ENCODE data around the gene BRD4.

The BRD4 gene

DNA sequence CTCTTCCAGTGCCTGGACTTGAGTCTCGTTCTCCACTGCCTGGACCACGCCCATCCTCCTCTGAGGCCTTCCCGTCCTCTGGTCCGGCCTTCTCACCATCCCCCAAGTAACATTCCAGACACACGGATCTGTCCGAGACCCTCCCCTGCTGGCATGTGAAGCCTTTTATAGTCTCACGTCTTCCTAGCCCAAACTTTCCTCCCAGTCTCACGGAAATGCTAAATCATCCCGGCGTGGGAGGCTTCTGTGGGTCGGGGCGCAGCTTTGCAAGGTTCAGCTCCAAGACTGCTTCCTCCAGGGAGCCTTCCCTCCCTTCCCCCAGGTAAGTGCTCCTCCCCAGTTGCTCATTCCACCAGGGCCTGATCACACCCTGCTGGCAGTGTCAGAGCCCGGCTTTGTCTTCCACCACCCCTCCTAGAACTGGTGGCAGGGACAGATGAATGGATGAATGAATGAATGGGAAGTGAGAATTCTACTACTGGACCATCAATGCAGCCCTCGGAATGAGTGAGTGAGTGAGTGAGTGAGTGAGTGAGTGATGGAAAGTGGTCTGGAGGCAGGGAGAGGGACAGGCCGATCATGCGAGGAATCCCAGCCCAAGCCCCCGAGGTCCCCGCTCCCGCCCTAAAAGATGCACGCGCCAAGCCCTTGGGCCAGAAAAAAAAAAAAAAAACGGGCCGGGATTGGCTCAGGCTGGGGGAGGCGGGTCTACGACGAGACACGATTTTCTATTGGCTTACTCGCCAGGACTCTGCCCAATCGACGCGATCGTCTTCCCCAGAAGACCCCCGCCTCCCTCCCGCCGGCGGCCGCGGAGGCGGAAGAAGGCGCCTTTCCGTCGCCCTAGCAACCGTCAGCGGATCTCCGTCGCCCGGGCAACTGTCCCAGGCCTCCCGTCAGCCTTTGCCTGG is 109.3 kb downstream of the BRD4 start:
- peak; percentile 98 for DNase-seq

DNA sequence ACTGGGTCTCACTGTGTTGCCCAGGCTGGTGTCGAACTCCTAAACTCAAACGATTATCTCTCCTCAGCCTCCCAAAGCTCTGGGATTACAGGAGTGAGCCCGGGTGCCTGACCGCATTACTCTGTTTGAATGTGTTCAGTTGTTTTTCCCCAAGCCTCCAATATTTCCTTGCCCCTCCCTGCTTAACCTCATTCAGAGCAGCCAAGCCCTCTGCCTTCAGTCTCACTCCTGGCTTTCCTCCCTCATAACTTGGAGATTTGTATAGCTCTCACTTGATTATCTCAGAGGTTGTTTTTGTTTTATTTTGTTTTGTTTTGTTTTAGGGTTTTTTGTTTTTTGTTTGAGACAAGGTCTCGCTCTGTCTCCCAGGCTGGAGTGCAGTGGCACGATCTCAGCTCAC is 111.5 kb downstream of the BRD4 start:
- no peak for DNase-seq

DNA sequence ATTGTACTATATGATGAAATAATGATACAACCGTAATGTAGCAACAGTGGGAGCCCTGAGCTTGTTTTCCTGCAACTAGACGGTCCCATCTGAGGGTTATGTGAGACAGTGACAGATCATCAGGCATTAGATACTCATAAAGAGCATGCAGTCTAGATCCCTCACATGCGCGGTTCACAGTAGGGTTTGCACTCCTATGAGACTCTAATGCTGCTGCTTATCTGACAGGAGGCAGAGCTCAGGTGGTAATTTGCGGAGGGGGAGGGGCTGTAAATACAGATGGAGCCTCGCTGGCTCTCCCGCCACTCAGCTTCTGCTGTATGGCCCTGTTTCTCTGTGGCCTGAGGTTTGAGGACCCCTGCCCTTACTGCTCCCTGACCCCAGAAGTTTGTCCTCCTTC is 113.8 kb downstream of the BRD4 start:
- no peak for DNase-seq

DNA sequence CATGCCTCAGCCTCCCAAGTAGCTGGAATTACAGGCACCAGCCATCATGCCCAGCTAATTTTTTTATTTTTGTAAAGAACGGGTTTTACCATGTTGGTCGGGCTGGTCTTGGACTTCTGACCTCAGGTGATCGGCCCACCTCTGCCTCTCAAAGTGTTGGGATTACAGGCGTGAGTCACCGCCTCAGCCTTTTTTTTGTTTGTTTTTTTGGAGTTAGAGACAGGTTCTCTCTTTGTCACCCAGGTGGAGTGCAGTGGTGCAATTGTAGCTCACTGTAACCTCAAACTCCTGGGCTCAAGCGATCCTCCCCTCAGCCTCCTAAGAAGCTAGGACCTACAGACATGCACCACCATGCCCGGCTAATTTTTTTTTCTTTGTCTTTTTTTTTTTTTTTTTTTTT is 116.0 kb downstream of the BRD4 start:
- DNase-seq = no peak

DNA sequence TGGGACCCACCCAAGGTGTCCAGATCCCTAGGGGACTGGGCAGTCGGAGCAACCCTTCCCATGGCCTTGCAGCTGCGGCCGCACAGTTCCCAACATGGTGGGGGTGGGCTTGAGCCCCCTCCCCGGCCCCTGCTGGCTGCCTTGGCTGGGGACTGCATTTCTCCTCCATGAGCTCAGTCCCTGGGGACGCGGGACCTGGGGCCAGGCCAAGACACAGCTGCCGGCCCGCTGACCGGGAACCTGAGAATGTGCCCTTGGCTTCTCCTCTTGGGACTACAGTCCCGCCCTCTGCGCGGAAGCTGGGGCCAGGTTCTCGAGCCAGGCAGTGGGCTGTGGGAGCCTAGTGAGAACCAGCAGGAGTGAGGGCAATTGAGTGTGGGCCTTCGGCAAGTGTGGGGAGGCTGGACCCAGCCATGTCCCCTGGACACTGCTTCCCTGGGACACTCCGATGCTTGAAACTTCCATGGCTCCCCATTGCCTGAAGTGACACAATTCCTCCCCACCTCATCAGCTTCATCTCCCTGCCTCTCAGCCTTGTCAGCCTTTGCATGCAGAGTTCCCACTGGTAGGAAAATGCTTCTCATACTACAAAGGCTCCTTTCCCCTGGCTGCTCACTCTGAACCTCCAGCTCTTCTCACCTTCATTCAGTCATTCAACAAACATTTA is 118.5 kb downstream of the BRD4 start:
- DNase-seq = peak; percentile 79

DNA sequence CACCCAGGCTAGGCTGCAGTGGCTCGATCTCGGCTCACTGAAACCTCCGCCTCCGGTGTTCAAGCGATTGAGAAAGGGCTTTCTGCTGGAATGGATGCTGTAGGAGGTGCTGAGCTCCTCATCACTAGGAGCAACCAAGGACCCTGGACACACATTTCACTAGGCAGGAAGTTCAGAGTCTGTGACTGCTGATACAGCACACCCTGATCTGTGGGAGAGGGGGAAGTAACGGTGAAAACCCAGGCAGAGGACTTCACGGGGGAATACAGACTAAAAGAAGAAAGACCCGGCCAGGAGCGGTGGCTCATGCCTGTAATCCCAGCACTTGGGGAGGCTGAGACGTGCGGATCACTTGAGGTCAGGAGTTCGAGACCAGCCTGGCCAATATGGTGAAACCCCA is 119.6 kb downstream of the BRD4 start:
- no peak for DNase-seq

DNA sequence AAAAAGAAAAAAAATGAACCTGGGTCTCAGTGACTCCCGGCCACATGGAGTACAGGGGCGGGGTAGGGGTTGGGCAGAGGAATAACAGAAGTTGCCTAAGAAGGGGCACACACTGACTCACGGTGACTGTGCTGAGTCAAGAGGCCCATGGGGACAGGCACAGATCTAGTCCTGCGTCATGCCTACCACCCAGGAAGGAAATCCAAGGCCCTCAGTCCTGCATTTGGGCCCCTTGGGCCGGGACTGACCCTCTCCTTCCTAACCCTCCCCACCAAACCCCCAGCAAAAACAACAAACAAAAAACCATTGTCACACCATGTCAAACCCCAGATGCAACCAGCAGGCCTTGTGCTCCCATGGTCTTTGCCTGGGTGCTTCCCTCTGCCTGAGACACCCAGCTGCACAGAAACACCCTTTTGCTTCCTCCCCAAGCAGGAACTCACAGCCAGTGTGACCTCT is 122.0 kb downstream of the BRD4 start:
- DNase-seq = no peak

DNA sequence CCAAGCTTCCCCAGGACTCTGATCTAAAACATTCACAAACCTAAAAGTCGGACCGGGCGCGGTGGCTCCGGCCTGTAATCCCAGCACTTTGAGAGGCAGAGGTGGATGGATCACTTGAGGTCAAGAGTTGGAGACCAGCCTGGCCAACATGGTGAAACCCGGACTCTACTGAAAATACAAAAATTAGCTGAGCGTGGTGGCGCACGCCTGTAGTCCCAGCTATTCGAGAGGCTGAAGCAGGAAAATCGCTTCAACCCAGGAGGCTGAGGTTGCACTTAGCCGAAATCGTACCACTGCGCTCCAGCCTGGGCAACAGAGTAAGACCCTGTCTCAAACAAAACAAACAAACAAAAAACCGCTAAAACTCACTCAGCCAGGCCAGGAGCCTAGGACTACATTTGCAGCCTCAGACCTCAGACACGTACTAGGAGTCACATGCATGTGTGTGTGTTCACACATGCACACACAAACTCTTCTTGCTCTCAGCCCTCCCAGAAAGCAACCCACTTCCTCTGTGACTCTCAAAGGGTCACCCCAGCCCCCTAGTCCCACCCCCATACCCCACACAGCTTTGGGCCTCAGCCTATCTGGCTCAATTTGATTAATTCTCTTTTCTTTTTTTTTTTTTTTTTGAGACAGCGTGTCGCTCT is 130.8 kb downstream of the BRD4 start:
- no peak for DNase-seq

DNA sequence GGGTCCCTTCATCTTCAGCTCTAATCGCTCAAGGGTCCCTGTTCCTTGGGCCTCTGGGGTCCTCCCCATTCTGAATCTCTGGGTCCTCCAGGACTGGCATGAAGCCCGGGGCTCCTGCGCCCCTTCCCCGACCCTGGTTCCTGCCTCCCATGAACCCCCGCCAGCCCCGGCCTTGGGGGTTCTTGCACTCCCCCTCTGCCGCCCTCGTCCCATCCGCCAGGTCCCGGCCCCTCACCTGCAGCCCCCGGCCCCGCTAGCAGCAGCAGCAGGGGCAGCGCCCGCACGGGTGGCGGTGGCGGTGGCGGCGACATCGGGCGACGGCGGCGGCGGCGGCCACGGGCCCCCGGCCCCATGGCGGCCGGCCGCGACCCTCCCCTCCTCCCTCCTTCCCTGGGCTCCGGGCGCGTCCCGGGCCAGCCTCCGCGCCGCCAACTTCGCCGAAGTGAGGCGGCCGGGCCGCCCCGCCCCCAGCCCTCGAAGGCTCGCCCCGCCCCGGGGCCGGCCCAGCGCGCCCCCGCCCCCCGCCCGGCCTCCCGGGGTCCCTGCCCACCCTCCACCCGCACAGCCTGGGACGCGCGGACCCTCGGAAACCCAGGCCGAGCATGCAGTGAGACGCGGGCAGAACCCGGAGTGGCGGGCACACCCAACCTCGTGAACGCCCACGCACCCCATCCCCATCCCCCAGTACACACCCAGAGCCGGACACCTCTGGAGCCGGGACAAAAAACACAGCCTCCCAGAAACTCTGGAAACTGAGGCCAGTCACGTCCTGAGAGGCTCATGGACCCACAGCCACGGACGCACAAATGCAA is 131.6 kb downstream of the BRD4 start, which contains the start of gene NOTCH3:
NOTCH3 (minus strand) TSS at position 443 of the 812 bp plus-strand sequence; CDS start at position 353, 90 bp downstream.
- DNase-seq = peak; percentile 67

DNA sequence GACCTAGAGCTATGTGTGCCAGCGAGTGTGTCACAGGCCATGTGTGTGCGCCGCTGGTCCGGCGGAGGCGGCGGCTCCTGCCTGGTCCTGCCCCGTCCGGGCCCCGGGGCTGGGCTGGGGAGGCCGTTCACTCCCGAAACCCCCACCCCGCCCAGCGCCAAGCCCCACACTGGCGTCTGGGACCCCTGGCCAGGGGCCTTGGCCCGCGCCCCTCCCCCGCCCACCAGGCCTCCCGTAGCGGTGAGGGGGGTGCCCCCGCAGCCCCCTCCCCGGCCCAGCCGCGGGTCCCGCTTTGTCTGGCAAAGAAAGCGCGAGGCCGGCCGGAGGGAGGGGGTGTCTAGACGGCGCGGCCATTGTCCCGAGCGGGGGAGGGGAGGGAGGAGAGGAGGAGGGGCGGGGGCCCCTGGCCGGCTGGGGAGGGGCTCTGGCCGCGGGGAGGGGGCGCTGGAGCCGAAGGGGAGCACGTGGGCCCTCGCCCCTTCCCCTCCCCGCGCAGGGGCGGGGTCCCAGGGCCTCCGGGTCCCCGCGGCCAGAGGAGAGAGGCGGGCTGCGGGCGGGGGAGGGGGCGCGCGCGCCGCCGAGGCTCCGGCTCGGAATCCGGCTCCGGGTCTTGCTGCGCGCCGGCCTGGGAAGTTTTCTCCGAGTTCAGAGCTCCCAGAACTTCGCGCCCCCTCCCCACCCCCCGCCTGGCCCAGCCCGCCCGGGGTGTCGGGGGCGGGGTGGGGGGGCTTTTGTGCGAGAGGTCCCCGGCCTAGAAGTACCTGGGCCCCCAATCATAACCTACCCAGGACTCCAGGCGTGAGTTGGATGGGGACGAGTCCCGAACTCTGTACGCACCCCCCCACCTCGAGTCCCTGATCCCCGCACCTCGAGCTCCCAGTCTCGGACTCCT is 132.4 kb downstream of the BRD4 start:
- peak; percentile 87 for DNase-seq

DNA sequence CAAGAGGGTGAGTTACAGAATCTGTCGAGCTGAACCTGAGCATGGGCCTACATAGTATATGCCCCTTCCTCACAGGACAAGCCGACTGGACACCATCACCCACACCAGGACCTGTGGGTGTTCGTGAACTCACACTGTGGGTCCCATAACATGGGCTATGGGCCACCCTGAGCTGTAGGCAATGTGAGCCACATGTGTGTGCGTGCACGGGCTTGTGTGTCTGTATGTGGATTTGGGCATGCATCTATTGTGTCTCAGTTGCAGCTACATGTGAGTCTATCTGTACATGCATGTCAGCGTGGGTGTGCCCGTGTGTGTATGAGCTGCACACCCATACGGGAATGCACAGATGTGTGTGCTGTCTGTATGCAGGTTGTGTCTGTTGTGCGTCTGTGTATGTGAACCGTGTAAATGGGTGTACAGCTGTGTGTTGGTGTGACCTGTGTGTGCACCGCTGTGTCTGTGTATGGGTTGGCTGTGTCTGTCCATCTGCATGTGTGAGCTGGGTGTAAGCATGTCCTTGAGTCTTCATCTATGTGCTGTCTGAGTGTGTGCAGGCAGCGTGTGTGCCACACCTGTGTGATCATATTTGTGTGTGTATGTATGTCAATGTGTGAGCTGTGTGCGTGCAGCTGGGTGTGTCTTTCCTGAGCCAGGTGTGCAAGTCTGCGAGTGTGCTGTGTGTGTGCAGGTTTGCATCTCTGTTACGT is 133.2 kb downstream of the BRD4 start:
- DNase-seq = no peak

DNA sequence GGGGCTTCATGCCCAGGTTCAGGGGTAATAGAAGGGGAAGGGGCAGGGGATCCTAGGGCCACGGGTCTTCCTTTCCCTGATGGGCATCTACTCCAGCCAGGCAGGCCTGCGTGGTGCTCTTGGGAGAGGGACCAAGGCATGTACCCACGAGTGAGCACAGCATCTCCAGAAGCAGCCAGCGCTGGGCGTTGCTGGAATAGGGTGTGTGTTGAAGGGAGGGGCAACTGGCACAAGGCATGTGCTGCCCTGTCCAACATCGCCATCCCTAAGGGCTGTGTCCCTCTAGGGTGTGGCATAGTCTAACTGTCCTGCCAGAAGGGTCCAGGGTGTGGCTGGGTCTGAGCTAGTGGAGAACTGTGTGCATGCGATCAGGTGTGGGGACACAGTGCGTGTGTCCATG is 134.4 kb downstream of the BRD4 start:
- DNase-seq = peak; percentile 56

DNA sequence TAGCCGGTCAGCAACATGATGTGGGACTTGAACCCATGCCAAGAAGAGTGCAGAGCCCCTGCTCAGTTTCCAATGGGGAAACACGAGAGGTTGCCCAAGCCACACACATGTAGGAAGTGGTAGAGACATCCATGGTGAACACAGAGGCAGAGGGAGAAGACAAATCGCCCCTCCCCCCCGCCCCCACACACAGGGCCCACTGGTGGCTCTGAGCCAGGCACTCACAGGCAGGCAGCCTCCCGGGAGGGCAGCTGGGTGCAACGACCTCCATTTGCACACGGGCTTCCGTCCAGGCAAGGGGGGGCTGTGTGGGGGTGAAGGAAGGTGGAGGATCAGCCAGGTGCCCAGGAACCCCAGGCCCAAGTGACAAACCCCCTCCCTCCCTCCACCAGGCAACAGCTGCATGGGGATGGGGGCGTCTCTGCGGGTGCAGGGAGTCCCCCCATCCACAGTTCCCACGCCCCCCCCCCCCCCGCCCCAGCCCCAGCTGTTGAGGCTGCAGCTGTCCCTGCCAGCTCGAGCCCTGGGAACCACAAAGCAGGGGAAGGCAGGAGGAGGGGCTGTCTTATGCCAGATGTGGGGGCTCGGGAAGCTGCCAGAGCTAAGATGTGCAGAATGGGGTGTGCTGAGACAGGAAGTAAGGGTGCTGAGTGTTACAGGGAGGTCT is 134.9 kb downstream of the BRD4 start:
- peak; percentile 82 for DNase-seq

DNA sequence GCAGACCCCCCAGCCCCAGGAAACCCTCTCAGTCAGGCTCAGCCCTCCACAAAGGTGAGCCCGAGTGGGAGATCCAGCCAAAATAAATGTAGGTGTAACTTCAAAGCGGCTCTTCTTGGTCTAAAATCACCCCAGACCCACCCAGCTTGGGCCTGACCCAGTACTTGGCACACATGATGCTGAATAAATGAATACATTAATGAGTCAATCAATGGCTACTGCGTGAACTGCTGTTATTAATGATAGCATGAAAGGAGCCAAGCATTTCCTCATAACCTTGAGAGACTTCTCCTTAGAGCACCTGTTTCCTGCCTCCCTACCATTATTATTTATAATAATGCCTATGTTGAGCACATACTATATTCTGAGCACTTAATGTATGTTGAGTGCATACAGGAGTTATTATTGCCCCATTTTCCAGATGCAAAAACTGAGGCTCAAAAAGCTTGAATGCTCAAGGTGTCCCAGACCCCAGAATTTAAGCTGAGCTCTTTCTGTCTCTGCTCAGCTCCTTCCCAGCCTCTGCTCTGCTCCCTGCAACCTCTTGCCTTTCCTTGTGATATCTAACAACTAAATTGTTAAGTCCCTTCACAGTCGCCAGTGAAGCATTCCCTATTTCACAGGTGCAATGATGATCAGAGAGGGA is 135.9 kb downstream of the BRD4 start:
- no peak for DNase-seq

DNA sequence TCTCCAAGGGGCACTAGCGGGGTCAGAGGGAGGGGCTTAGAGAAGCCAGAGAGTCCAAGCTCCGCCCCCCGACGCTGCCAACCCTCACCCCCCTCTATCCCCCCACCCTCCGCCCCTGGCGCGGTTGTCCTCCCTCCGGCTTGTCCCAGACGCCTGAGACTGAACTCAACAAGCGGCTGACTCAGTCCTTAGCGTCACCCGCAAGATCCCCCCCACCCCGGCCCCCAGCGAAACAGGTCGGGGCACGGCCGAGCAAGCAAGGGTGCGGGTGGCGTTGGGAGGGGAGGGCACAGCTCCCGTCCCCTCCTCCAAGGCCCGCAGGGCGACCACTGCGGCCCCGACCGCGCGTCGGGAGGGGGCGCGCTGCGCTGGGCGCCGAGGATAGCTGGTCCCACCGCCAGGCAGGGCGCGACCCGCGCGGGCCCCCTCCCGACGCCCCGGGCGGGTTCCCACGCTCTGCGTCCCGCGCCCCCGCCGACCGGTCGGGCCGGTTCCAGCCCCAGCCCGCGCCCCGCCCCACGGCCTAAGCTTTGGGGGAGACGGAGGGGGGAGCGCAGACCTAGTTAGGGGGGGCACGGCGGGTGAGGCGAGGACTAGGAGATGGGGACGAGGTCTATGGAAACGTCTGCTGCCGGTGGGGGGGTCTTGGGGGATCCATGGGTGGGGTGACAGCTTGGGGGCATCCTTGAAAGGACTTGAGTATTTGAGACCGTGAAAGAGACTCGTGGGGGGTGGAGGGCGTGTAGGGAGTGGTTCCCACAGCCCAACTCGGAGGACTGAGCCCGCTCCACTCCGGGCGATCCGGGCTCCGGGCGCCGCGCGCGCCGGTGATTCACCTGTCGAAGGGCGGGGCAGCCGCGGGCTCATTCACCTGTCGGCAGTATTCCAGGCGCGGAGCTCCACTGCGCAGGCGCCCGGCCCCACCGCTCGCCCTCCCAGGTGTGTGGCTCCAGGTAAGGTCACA is 136.7 kb downstream of the BRD4 start:
- DNase-seq = peak; percentile 76

DNA sequence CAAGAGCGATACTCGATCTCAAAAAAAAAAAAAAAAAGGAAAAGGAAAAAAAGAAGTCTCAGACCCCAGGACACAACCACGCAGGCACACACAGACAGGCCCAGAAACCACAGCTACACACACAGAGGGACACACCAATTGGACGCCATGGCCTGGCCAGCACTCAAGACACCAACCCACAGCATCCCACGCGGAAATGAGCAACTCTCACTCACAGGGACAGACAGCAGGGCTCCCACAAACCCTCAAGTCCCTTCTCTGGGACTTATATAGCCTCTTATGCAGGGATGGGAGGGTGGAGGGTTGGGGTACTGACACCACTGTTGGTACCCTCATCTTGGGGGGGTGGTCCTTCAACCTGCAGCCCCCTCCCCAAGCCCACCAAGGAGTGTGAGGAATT is 137.4 kb downstream of the BRD4 start:
- DNase-seq = peak; percentile 69

DNA sequence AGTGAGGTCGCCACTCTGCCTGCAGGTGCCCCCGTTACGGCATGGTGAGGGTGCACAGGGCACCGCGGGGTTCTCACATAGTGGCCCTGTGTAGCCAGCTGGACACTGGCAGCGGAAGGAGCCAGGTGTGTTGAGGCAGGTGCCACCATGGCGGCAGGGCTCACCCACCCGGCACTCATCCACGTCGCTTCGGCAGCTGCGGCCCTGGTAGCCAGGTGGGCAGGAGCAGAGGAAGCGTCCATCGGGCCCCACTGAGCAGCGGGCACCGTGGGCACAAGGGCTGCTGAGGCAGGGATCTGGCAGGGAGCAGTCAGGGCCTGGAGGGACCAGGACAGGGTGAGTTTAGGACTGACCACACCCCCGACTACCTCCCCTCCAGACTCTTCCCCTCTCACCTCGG is 140.4 kb downstream of the BRD4 start:
- DNase-seq = no peak

DNA sequence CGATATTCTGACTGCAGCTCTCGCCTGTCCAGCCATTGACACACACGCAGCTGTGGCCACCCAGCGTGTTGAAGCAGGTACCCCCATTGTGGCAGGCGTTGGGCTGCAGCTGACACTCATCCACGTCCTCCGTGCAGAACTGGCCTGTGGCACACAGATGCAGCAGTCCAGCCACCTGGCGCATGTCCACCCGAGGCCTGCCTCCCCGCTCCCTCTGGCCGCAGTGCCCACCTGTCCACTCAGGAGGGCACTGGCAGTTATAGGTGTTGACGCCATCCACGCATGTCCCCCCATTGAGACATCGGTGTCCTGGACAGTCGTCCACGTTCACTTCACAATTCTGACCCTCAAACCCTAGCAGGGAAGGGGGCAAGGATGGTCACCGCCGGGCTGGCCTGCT is 140.8 kb downstream of the BRD4 start:
- no peak for DNase-seq

DNA sequence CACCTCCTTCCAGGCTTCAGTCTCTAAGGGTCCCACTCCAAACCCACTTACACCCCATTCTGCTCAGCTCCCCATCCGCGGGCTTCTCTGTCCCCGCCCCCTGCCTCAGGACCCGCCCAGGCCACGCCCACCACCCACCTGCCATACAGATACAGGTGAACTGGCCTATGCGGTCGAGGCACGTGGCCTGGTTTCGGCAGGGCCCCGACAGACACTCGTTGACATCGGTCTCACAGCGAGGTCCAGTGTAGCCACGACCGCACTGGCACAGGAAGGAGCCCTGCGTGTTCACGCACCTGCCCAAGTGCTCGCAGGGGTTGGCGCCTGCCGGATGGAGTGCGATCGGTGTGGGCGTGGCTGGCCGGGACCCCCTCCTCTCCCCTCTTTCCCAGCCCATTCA is 143.5 kb downstream of the BRD4 start:
- no peak for DNase-seq

Measured in left hindlimb (tissue), 1 donor.